HG02852 (cell line): ENCODE measurements around the gene ATAD3C.

Experiments used
- ATAC-seq: cut with Tn5 transposase; IDR thresholded peaks from one replicate; pipeline ENCODE4 v1.9.1; 2021; ENCODE audit warnings: mild to moderate bottlenecking, moderate library complexity; ENCODE audit not compliant: unreplicated experiment

Gene ATAD3C

GRCh38 chr1:1430114-1430982 lies 19.1 kb upstream of the ATAD3C start:
- no peak for ATAC-seq

GRCh38 chr1:1430992-1431844 lies 18.3 kb upstream of the ATAD3C start:
- no peak for ATAC-seq

GRCh38 chr1:1431845-1432273 lies 17.6 kb upstream of the ATAD3C start:
- no peak for ATAC-seq

- ATAC-seq: no peak
These were observed 17.1 kb upstream of the ATAD3C start for GRCh38 chr1:1432274-1432950.

- ATAC-seq: no peak
These were observed 16.3 kb upstream of the ATAD3C start for GRCh38 chr1:1432951-1433803.

- ATAC-seq: no peak
These were observed 15.7 kb upstream of the ATAD3C start for GRCh38 chr1:1433804-1434130.

- no peak for ATAC-seq
These were observed 15.2 kb upstream of the ATAD3C start for GRCh38 chr1:1434131-1434823.

GRCh38 chr1:1434824-1435105 lies 14.7 kb upstream of the ATAD3C start:
- ATAC-seq: no peak

- no peak for ATAC-seq
These were observed 14.2 kb upstream of the ATAD3C start, which contains the start of gene VWA1 for GRCh38 chr1:1435106-1435903. Gene VWA1, plus strand, starts transcription at chr1:1435690. Its CDS starts 59 bp downstream, at chr1:1435749.

GRCh38 chr1:1435911-1436629 lies 13.4 kb upstream of the ATAD3C start:
- no peak for ATAC-seq

GRCh38 chr1:1436630-1437032 lies 12.9 kb upstream of the ATAD3C start:
- no peak for ATAC-seq

GRCh38 chr1:1437033-1437903 lies 12.2 kb upstream of the ATAD3C start:
- no peak for ATAC-seq

GRCh38 chr1:1437904-1438376 lies 11.5 kb upstream of the ATAD3C start:
- no peak for ATAC-seq

- ATAC-seq: no peak
These were observed 10.7 kb upstream of the ATAD3C start for GRCh38 chr1:1438531-1439381.

- no peak for ATAC-seq
These were observed 9.8 kb upstream of the ATAD3C start for GRCh38 chr1:1439546-1440261.
